Measurements from ENCODE around the gene CEBPZOS. TPM values are rescaled to one million over a fixed set of nuclear protein-coding genes. Genes with fewer than 3 reads are reported as not detected.

CEBPZOS gene
- total and polyA plus RNA-seq, 2 of the 8 experiments (the other 6 are each of a cell fraction or from before 2014, with no cell fraction given), result 27.3 to 43.5 TPM

GRCh38 chr2:37171624-37171950, 24.7 kb upstream of the CEBPZOS start (continued):
- TF ChIP-seq RFX5 (IDR thresholded peaks at IDR 0.05; ENCODE audit: borderline replicate concordance, low read depth, low read length), result no peak
- TF ChIP-seq ATF3 (IDR thresholded peaks at IDR 0.05; ENCODE audit: insufficient read depth, low read depth, low read length), result no peak
- TF ChIP-seq GABPA (IDR thresholded peaks at IDR 0.05; ENCODE audit: borderline replicate concordance, insufficient read depth, low read length), result no peak

Data from H1 (cell line).